ENCODE data around the gene PRPF40B.

DNA sequence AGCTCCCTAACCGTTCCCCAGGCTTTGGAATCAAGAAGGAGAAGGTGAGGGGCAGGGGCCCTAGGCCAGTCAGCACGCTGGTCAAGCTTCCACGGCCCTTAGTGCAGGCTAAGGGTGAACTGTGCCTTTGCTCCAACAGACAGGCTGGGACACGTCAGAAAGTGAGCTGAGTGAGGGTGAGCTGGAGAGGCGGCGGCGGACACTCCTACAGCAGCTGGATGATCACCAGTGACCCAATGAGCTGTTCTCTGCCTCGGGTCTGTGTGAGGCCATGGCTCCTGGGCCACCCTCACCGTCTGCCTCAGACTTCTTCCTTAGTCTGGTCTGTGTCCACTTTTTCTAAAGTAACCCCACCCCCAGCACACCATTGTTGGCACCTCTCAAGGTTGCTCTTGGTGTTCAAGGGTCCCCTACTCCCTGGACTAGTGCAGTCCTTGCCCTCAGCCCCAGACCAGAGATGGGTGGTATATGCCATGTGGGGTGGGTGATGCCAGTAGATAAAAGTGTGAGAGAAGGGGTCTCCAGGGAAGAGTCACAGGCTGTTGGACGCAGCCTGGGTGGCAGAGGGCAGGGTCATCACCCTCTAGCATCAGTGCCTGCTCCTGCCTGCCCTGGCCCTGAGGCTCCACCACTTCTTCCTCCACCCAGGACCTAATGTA, 20.7 kb downstream of the PRPF40B start:
- TF ChIP-seq POLR2AphosphoS5 (IDR thresholded peaks at IDR 0.05; ENCODE audit: low read depth, low read length): no peak
- TF ChIP-seq TAF1 (IDR thresholded peaks at IDR 0.05; ENCODE audit: borderline replicate concordance, low read depth, low read length): no peak
